Left kidney (tissue), 2 donors: Measurements from ENCODE around the gene TCF25. TPM values are rescaled to one million over a fixed set of nuclear protein-coding genes. Genes with fewer than 3 reads are reported as not detected.

Source experiments
- DNase-seq: peaks from one replicate; pipeline ENCODE4 v3.0.0-alpha.2; 2013
- polyA plus RNA-seq: library from polyadenylated mRNA; unstranded; fragments of 120-200 nt; gene quantifications from one replicate; pipeline ENCODE4 v1.2.1, GENCODE V29; 2013; ENCODE audit not compliant: insufficient read length

Gene TCF25
- polyA plus RNA-seq, 1 donor, result 168 TPM

GRCh38 chr16:89936981-89937380, 63.6 kb downstream of the TCF25 start:
- DNase-seq, result no peak

DNA sequence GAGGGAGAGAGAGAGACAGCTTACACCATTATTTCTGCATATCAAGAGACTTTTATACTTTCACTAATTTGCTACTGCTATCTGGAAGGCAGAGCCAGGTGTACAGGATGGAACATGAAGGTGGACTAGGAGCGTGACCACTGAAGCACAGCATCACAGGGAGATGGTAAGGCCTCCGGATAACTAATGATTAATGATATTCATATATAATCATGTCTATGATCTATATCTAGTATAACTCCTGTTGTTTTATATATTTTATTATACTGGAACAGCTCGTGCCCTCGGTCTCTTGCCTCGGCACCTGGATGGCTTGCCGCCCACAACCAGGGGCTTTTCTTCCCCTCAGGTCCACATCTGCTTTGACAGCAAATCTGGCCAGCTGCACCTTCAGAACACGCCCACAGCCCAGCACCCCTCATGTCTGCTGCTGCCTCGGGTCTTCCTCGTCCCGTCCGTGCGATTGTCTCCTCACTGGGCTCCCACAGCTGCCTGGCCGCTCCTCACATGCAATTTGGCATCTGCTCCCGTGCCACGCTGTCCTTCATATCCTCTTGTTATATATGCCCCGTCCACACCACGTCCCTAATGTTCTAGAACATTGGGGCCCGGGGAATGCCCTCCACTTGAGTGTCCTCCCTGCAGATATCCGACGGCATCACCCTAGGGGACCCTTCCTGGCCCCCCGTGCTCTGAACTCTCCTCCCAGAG, 64.9 kb downstream of the TCF25 start:
- DNase-seq, result no peak

DNA sequence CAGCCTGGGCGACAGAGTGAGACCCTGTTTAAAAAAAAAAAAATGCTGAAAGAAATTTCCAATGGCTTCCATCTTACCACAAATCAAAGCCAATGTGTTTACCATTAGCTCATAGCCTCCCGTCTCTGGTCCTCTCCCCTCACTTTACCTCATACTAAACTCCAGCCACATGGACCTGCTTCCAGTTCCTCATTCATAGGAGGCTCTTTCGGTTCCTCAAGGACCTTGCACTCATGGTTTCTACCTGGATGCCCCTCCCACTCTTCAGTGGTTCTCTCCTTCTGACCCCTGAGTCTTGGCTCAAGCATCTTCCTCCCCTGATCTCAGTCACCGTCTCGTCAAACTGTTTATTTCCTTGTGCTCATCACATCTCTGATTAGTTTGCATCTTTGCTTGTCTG, 71.4 kb downstream of the TCF25 start:
- DNase-seq, result no peak

- no peak for DNase-seq
Observed at GRCh38 chr16:89945654-89946053, 72.3 kb downstream of the TCF25 start.

GRCh38 chr16:89946515-89946914, 73.1 kb downstream of the TCF25 start:
- no peak for DNase-seq

GRCh38 chr16:89949121-89949742, 75.8 kb downstream of the TCF25 start:
- DNase-seq, result no peak

DNA sequence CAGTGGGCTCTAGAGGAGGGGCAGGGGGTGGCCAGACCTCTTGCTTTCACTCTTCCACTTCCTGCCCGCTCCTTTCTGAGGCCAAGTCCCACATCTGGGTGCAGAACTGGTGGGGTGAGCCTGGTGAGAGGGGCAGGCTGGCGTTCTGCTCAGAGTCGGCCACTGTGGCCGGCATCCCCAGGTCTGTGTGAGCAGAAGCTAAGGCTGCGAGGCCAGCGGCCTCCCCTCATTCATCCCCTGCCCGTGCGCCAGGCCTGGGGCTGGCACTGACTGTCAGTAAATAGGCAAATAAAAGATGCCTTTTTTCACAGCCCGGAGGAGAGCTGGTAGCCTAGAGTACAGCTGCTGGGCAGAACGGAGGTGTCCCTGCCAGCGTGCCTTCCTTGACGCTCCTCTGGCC, 76.4 kb downstream of the TCF25 start:
- DNase-seq, result no peak

DNA sequence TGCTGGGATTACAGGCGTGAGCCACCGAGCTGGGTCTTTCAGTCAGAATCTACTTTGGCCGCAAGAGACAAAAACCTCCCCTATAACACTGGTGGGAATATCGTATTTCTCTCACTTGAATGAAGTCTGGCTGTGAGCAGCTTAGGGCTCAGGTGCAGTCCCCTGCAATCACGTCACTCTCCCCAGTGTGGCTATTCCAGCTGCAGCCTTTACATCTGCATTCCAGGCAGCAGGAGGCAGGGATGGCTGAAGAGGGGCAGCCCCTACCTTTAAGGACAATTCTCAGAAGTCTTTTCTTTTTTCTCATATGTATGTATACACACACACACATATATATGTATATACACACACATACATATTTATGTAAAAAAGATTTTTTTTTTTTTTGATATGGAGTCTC, 78.1 kb downstream of the TCF25 start:
- no peak for DNase-seq

GRCh38 chr16:89952049-89952448, 78.7 kb downstream of the TCF25 start:
- DNase-seq, result no peak

DNA sequence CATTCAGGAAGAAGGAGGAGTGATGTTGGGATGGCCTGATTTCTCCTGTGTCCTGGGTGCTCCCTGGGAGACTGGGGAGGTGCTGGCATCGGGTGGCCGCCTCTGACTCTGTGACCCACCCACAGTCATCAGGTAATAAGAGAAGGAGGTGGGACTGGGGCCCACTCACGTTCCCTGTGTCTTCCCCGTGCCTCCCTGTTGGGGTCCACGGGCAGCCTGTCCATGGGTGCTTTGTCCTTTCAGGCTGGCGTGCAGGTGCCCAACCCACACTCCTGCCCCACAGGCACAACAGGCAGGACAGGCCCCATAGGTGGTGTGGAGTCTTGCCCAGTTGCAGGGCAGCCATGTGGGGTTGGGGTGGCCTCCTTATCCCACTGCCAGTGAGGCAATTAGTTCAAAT, 79.2 kb downstream of the TCF25 start:
- no peak for DNase-seq

GRCh38 chr16:89953671-89954406, 80.4 kb downstream of the TCF25 start:
- DNase-seq, result no peak

- no peak for DNase-seq
Observed at GRCh38 chr16:89954462-89954861, 81.1 kb downstream of the TCF25 start.

GRCh38 chr16:89955001-89955685, 81.8 kb downstream of the TCF25 start:
- DNase-seq, result no peak

GRCh38 chr16:89956505-89957215, 83.3 kb downstream of the TCF25 start:
- DNase-seq, result no peak

DNA sequence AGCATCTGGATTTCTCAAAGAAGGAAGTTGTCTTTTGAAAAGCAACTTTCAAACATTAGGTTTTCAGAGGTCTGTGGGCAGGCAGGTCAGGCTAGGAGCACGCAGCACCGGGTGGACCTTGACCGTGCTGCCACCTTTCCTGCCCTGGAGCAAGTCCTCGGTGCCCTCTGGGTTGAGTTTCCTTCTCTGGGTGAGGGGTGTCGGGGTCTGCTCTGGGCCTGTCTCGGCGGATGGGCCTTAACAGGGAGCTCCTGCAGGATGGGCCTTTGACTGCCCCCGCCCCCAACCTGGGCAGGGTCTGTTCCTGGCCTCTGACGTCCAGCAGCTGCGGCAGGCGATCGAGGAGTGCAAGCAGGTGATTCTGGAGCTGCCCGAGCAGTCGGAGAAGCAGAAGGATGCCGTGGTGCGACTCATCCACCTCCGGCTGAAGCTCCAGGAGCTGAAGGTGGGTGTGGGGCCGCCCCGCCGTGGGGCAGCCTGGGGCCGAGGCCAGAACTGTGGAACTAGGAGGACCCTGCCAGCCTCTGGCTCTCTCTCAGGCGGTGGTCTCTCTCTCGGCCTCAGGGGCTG, 83.9 kb downstream of the TCF25 start:
- DNase-seq, result no peak

GRCh38 chr16:89958068-89958467, 84.7 kb downstream of the TCF25 start:
- DNase-seq, result no peak

DNA sequence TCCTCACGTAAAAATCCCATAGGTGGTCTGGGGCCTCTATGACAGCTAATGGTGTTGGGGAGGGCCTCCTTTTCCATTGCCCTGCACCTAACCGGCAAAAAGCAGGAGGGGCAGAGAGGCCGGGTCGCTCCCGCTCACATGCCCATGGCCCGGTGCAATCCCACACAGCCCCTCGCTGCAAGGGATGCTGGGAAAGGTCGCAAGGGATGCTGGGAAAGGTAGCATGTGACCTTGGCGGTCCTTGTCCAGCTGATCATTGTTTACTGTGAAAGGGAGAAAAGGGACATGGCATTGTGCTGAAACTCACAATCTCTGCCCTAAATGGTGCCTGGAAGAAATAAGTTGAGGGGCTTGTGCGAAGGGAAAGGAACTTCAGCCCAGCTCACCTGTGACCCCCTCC, 85.2 kb downstream of the TCF25 start:
- DNase-seq, result no peak

GRCh38 chr16:89960966-89961365, 87.6 kb downstream of the TCF25 start:
- no peak for DNase-seq
